ENCODE results near the gene DCHS2.

DCHS2 gene

GRCh38 chr4:154192585-154192984 lies 299.0 kb downstream of the DCHS2 start:
- Histone ChIP-seq H3K27me3 (ENCODE audit: insufficient read depth, low read length, poor library complexity) (no peaks in the 10 kb centered on the region), H3K79me1 (ENCODE audit: low read length) (no peaks in the 10 kb centered on the region), H3K36me3 (ENCODE audit: control insufficient read depth, insufficient read depth, low read length) (no peaks in the 10 kb centered on the region), H3K23ac (ENCODE audit: low read length) (no peak overlapping the region), H3K9ac (ENCODE audit: low read length) (no peak overlapping the region), H3K4me1 (ENCODE audit: control insufficient read depth, low read depth, low read length) (no peaks in the 10 kb centered on the region), H3K27ac (ENCODE audit: low read depth, low read length) (no peak overlapping the region), H4K5ac (ENCODE audit: low read length) (no peak overlapping the region), H2AK5ac (ENCODE audit: low read length) (no peak overlapping the region), H3K18ac (ENCODE audit: low read length) (no peak overlapping the region), H4K8ac (ENCODE audit: low read depth, low read length) (no peak overlapping the region), H3K4me3 (ENCODE audit: low read length) (no peak overlapping the region), H2BK120ac (ENCODE audit: low read depth, low read length) (no peak overlapping the region), H2BK15ac (replicated peaks; ENCODE audit: low read depth) (no peak overlapping the region), H3K4ac (ENCODE audit: low read depth, low read length) (no peak overlapping the region), H2BK5ac (ENCODE audit: low read length) (no peak overlapping the region), H3K56ac (ENCODE audit: low read length) (no peak overlapping the region), H3K4me2 (ENCODE audit: low read length) (no peak overlapping the region), H3K79me2 (ENCODE audit: control insufficient read depth, insufficient read depth, low read length) (no peaks in the 10 kb centered on the region)
- no peak for DNase-seq
- no CpG with 5 or more reads among the region's 8 CpGs for WGBS (ENCODE audit: extremely low coverage, insufficient coverage, low lambda C conversion rate)

DNA sequence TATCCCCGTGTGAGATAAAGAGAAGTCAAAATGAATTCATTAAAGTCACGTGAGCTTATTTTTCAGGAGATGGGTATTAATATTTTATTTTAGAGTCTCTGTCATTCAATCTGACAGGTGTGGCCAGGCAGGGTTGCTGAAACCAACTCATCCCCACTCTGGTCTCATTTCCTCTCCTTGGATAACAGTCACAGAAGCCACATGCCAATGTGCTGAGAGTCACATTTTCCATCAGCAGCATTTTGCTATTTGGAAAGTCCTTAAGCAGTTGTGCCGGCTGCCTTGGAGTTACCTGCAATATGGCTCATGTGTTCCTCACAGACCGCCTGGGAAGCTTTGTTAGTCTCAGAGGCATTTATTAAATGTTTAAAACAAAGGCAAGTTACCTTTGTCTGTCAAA lies 302.3 kb downstream of the DCHS2 start:
- Histone ChIP-seq H3K18ac (ENCODE audit: low read length) (no peak overlapping the region), H4K5ac (ENCODE audit: low read length) (no peak overlapping the region), H3K27ac (ENCODE audit: low read depth, low read length) (no peak overlapping the region), H4K8ac (ENCODE audit: low read depth, low read length) (no peak overlapping the region), H3K79me2 (ENCODE audit: control insufficient read depth, insufficient read depth, low read length) (no peaks in the 10 kb centered on the region), H3K4ac (ENCODE audit: low read depth, low read length) (no peak overlapping the region), H3K56ac (ENCODE audit: low read length) (no peak overlapping the region), H3K4me1 (ENCODE audit: control insufficient read depth, low read depth, low read length) (no peaks in the 10 kb centered on the region), H3K36me3 (ENCODE audit: control insufficient read depth, insufficient read depth, low read length) (no peaks in the 10 kb centered on the region), H3K23ac (ENCODE audit: low read length) (no peak overlapping the region), H3K4me2 (ENCODE audit: low read length) (no peak overlapping the region), H3K79me1 (ENCODE audit: low read length) (no peaks in the 10 kb centered on the region), H2BK5ac (ENCODE audit: low read length) (no peak overlapping the region), H2AK5ac (ENCODE audit: low read length) (no peak overlapping the region), H3K4me3 (ENCODE audit: low read length) (no peak overlapping the region), H3K27me3 (ENCODE audit: insufficient read depth, low read length, poor library complexity) (no peaks in the 10 kb centered on the region), H2BK15ac (replicated peaks; ENCODE audit: low read depth) (no peak overlapping the region), H3K9ac (ENCODE audit: low read length) (no peak overlapping the region), H2BK120ac (ENCODE audit: low read depth, low read length) (no peak overlapping the region)
- DNase-seq: peak; percentile 72
- no CpG with 5 or more reads among the region's 4 CpGs for WGBS (ENCODE audit: extremely low coverage, insufficient coverage, low lambda C conversion rate)

GRCh38 chr4:154186888-154187287 lies 304.7 kb downstream of the DCHS2 start:
- H2AK5ac ChIP-seq (ENCODE audit: low read length): no peak overlapping the region
- no peak overlapping the region for H3K4ac ChIP-seq (ENCODE audit: low read depth, low read length)
- H3K56ac ChIP-seq (ENCODE audit: low read length): no peak overlapping the region
- H2BK15ac ChIP-seq (replicated peaks; ENCODE audit: low read depth): no peak overlapping the region
- H2BK120ac ChIP-seq (ENCODE audit: low read depth, low read length): no peak overlapping the region
- no peaks in the 10 kb centered on the region for H3K4me1 ChIP-seq (ENCODE audit: control insufficient read depth, low read depth, low read length)
- no peak overlapping the region for H4K5ac ChIP-seq (ENCODE audit: low read length)
- no peak overlapping the region for H3K18ac ChIP-seq (ENCODE audit: low read length)
- H4K8ac ChIP-seq (ENCODE audit: low read depth, low read length): no peak overlapping the region
- H3K9ac ChIP-seq (ENCODE audit: low read length): no peak overlapping the region
- H3K79me1 ChIP-seq (ENCODE audit: low read length): no peaks in the 10 kb centered on the region
- no peak for DNase-seq
- no peak overlapping the region for H3K27ac ChIP-seq (ENCODE audit: low read depth, low read length)
- no peak overlapping the region for H3K23ac ChIP-seq (ENCODE audit: low read length)
- H2BK5ac ChIP-seq (ENCODE audit: low read length): no peak overlapping the region
- no peak overlapping the region for H3K4me2 ChIP-seq (ENCODE audit: low read length)
- H3K27me3 ChIP-seq (ENCODE audit: insufficient read depth, low read length, poor library complexity): no peaks in the 10 kb centered on the region
- no peaks in the 10 kb centered on the region for H3K79me2 ChIP-seq (ENCODE audit: control insufficient read depth, insufficient read depth, low read length)
- H3K36me3 ChIP-seq (ENCODE audit: control insufficient read depth, insufficient read depth, low read length): no peaks in the 10 kb centered on the region
- no CpG with 5 or more reads among the region's 3 CpGs for WGBS (ENCODE audit: extremely low coverage, insufficient coverage, low lambda C conversion rate)
- no peak overlapping the region for H3K4me3 ChIP-seq (ENCODE audit: low read length)

DNA sequence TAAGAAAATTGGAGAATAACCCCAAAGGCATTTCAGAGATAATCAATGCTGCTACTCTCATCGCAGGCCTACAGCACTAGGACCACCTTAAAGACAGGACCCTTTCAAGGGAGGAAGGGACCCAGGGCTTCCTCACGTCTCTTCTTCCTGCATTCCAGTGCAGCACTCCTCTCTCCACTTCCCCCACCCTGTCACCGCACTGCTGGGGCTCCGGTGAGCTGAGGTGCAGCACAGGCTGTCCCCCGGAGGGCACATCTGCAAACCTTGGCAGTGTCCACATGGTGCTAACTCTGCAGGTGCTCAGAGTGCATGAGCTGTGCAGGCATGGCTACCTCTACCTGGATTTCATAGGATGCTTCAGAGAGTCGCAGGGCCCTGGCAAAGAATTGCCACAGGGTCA lies 305.6 kb downstream of the DCHS2 start:
- Histone ChIP-seq H3K4me1 (ENCODE audit: control insufficient read depth, low read depth, low read length) (no peaks in the 10 kb centered on the region), H3K23ac (ENCODE audit: low read length) (no peak overlapping the region), H3K4me3 (ENCODE audit: low read length) (no peak overlapping the region), H3K36me3 (ENCODE audit: control insufficient read depth, insufficient read depth, low read length) (no peaks in the 10 kb centered on the region), H3K4ac (ENCODE audit: low read depth, low read length) (no peak overlapping the region), H4K8ac (ENCODE audit: low read depth, low read length) (no peak overlapping the region), H3K4me2 (ENCODE audit: low read length) (no peak overlapping the region), H3K18ac (ENCODE audit: low read length) (no peak overlapping the region), H2BK15ac (replicated peaks; ENCODE audit: low read depth) (no peak overlapping the region), H2AK5ac (ENCODE audit: low read length) (no peak overlapping the region), H3K27me3 (ENCODE audit: insufficient read depth, low read length, poor library complexity) (no peaks in the 10 kb centered on the region), H3K9ac (ENCODE audit: low read length) (no peak overlapping the region), H4K5ac (ENCODE audit: low read length) (no peak overlapping the region), H3K79me2 (ENCODE audit: control insufficient read depth, insufficient read depth, low read length) (no peaks in the 10 kb centered on the region), H3K27ac (ENCODE audit: low read depth, low read length) (no peak overlapping the region), H2BK120ac (ENCODE audit: low read depth, low read length) (no peak overlapping the region), H3K56ac (ENCODE audit: low read length) (no peak overlapping the region), H3K79me1 (ENCODE audit: low read length) (no peaks in the 10 kb centered on the region), H2BK5ac (ENCODE audit: low read length) (no peak overlapping the region)
- WGBS (ENCODE audit: extremely low coverage, insufficient coverage, low lambda C conversion rate): no CpG with 5 or more reads among the region's 6 CpGs
- no peak for DNase-seq

DNA sequence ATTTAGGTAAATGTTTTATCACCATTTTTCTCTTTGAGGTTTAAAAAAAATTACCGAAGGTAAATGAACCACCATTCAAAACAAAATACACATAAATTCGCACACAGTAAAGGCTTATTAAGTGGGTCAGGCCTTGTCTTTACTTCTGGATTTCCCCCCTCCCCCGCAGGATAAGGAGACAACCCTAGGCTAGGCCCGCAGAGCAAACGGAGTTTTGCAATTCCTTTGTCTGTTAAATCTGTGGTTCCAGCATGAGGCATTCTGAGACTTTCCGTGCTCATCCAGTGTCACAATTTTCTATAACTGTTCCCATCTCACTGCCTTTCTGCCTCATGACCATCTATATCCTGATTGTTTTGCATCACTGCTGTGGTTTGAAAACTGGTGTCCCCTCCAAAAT lies 307.4 kb downstream of the DCHS2 start:
- Histone ChIP-seq H3K36me3 (ENCODE audit: control insufficient read depth, insufficient read depth, low read length) (no peaks in the 10 kb centered on the region), H3K4ac (ENCODE audit: low read depth, low read length) (no peak overlapping the region), H2BK15ac (replicated peaks; ENCODE audit: low read depth) (no peak overlapping the region), H3K4me3 (ENCODE audit: low read length) (no peak overlapping the region), H3K9ac (ENCODE audit: low read length) (no peak overlapping the region), H3K27ac (ENCODE audit: low read depth, low read length) (no peak overlapping the region), H3K23ac (ENCODE audit: low read length) (no peak overlapping the region), H3K4me1 (ENCODE audit: control insufficient read depth, low read depth, low read length) (no peaks in the 10 kb centered on the region), H2AK5ac (ENCODE audit: low read length) (no peak overlapping the region), H3K56ac (ENCODE audit: low read length) (no peak overlapping the region), H3K18ac (ENCODE audit: low read length) (no peak overlapping the region), H3K27me3 (ENCODE audit: insufficient read depth, low read length, poor library complexity) (no peaks in the 10 kb centered on the region), H3K4me2 (ENCODE audit: low read length) (no peak overlapping the region), H3K79me2 (ENCODE audit: control insufficient read depth, insufficient read depth, low read length) (no peaks in the 10 kb centered on the region), H2BK120ac (ENCODE audit: low read depth, low read length) (no peak overlapping the region), H2BK5ac (ENCODE audit: low read length) (no peak overlapping the region), H3K79me1 (ENCODE audit: low read length) (no peaks in the 10 kb centered on the region), H4K8ac (ENCODE audit: low read depth, low read length) (peak overlapping the region; percentile 28), H4K5ac (ENCODE audit: low read length) (no peak overlapping the region)
- no CpG with 5 or more reads among the region's 6 CpGs for WGBS (ENCODE audit: extremely low coverage, insufficient coverage, low lambda C conversion rate)
- no peak for DNase-seq

DNA sequence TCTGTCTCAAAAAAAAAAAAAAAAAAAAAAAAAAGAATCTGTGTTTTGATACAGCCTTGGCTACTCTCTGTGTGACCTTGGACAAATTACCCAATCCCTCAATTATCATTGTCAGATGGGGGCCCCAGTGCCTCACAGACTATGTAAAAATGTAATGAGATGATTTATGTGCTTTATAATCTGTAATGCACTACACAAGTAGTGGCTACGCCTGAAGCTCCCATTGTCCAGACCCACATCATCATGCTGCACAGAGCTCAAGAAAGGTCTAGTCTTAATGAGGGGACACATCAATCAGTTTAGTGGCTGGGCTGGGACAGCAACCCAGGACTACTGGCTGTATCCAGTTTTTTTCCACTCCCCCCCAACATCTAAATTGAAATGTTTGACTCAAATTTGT lies 308.3 kb downstream of the DCHS2 start:
- H2AK5ac ChIP-seq (ENCODE audit: low read length): no peak overlapping the region
- no peak for DNase-seq
- no peak overlapping the region for H3K23ac ChIP-seq (ENCODE audit: low read length)
- H4K8ac ChIP-seq (ENCODE audit: low read depth, low read length): no peak overlapping the region
- no peaks in the 10 kb centered on the region for H3K79me2 ChIP-seq (ENCODE audit: control insufficient read depth, insufficient read depth, low read length)
- H3K79me1 ChIP-seq (ENCODE audit: low read length): no peaks in the 10 kb centered on the region
- no peak overlapping the region for H3K4ac ChIP-seq (ENCODE audit: low read depth, low read length)
- no peak overlapping the region for H3K9ac ChIP-seq (ENCODE audit: low read length)
- no peak overlapping the region for H3K56ac ChIP-seq (ENCODE audit: low read length)
- no peak overlapping the region for H3K4me3 ChIP-seq (ENCODE audit: low read length)
- no peak overlapping the region for H2BK5ac ChIP-seq (ENCODE audit: low read length)
- H2BK120ac ChIP-seq (ENCODE audit: low read depth, low read length): no peak overlapping the region
- H4K5ac ChIP-seq (ENCODE audit: low read length): no peak overlapping the region
- H3K4me1 ChIP-seq (ENCODE audit: control insufficient read depth, low read depth, low read length): no peaks in the 10 kb centered on the region
- H3K4me2 ChIP-seq (ENCODE audit: low read length): no peak overlapping the region
- H3K18ac ChIP-seq (ENCODE audit: low read length): no peak overlapping the region
- WGBS (ENCODE audit: extremely low coverage, insufficient coverage, low lambda C conversion rate): no CpG with 5 or more reads among the region's 1 CpG
- no peaks in the 10 kb centered on the region for H3K27me3 ChIP-seq (ENCODE audit: insufficient read depth, low read length, poor library complexity)
- no peak overlapping the region for H2BK15ac ChIP-seq (replicated peaks; ENCODE audit: low read depth)
- H3K27ac ChIP-seq (ENCODE audit: low read depth, low read length): no peak overlapping the region
- no peaks in the 10 kb centered on the region for H3K36me3 ChIP-seq (ENCODE audit: control insufficient read depth, insufficient read depth, low read length)

Measured in mesendoderm (in vitro differentiated cells).